Nephron (organoid): Measurements from ENCODE around the gene KLB.
"Not testable (repeated sequence)": the region's sequence is repeated elsewhere in the genome, so short reads cannot be mapped to it uniquely, and the experiment has no call there.

Source experiments
- H3K27ac Mint-ChIP-seq, 3 experiments: 2 replicates each; pipeline ENCODE4 v1.8.0; 2020; ENCODE audit warnings: mixed read lengths in 3 of 3, mild to moderate bottlenecking in 2 of 3, moderate library complexity in 1 of 3
- H3K27me3 Mint-ChIP-seq: 2 replicates; pipeline ENCODE4 v1.8.0; 2021; ENCODE audit warnings: low read depth, mild to moderate bottlenecking, moderate library complexity, mixed read lengths
- H3K36me3 Mint-ChIP-seq: 2 replicates; pipeline ENCODE4 v1.8.0; 2020; ENCODE audit warnings: low read depth, mixed read lengths
- H3K4me1 Mint-ChIP-seq: 2 replicates; pipeline ENCODE4 v1.8.0; 2020; ENCODE audit warnings: mixed read lengths
- H3K4me3 Mint-ChIP-seq, 3 experiments: 2 replicates each; pipeline ENCODE4 v1.8.0; 2020; ENCODE audit warnings: mild to moderate bottlenecking in 3 of 3, mixed read lengths in 3 of 3, moderate library complexity in 2 of 3
- H3K9me3 Mint-ChIP-seq: 2 replicates; pipeline ENCODE4 v1.8.0; 2020; ENCODE audit warnings: mixed read lengths
- CTCF ChIP-seq, 3 experiments: fragments of 200-600 bp; sonication (generic); IDR thresholded peaks; one replicate each; pipeline ENCODE4 v1.5.0; 2021; ENCODE audit warnings: antibody characterized with exemption in 3 of 3; ENCODE audit not compliant: unreplicated experiment in 3 of 3

KLB gene

GRCh38 chr4:39365830-39366771 is 40.6 kb upstream of the KLB start, which contains the start of gene RFC1:
RFC1 (minus strand) TSS chr4:39366362; CDS start chr4:39366241, 121 bp downstream.
- Mint-ChIP-seq H3K4me3 (peak within 1 kb of the TSS; percentile 97 to 99 (median 98)), H3K27me3 (no peaks in the 10 kb centered on the region), H3K36me3 (peaks cover 7% of the 10 kb centered on the region), H3K27ac (peak within 1 kb of the TSS; percentile 94 to 97 (median 96)), H3K4me1 (peaks cover 29% of the 10 kb centered on the region), H3K9me3 (peaks cover 9% of the 10 kb centered on the region)
- no peak for TF ChIP-seq CTCF (IDR thresholded peaks at IDR 0.05; ENCODE audit: unreplicated experiment in 3 of 3)

GRCh38 chr4:39367166-39367565 is 39.6 kb upstream of the KLB start:
- H3K9me3 Mint-ChIP-seq, result peaks cover 15% of the 10 kb centered on the region
- H3K27me3 Mint-ChIP-seq, result no peaks in the 10 kb centered on the region
- H3K27ac Mint-ChIP-seq, result peak overlapping the region in 2 of 3 experiments; percentile 96 to 97
- peaks cover 3% of the 10 kb centered on the region for H3K36me3 Mint-ChIP-seq
- H3K4me3 Mint-ChIP-seq, result peak overlapping the region; percentile 97 to 99 (median 98)
- H3K4me1 Mint-ChIP-seq, result peaks cover 26% of the 10 kb centered on the region
- TF ChIP-seq CTCF (IDR thresholded peaks at IDR 0.05; ENCODE audit: unreplicated experiment in 3 of 3), result no peak

- H3K9me3 Mint-ChIP-seq, result peaks cover 20% of the 10 kb centered on the region
- peaks cover 14% of the 10 kb centered on the region for H3K4me1 Mint-ChIP-seq
- H3K27ac Mint-ChIP-seq, result no peak overlapping the region
- no peak for TF ChIP-seq CTCF (IDR thresholded peaks at IDR 0.05; ENCODE audit: unreplicated experiment in 3 of 3)
- peaks cover 3% of the 10 kb centered on the region for H3K36me3 Mint-ChIP-seq
- peak overlapping the region in 1 of 3 experiments; percentile 34 for H3K4me3 Mint-ChIP-seq
- no peaks in the 10 kb centered on the region for H3K27me3 Mint-ChIP-seq
Measured at GRCh38 chr4:39369301-39369700, 37.4 kb upstream of the KLB start.

- H3K9me3 Mint-ChIP-seq, result peaks cover 20% of the 10 kb centered on the region
- H3K36me3 Mint-ChIP-seq, result not testable (repeated sequence)
Measured at GRCh38 chr4:39371209-39371608, 35.5 kb upstream of the KLB start.

GRCh38 chr4:39375478-39375877 is 31.3 kb upstream of the KLB start:
- Mint-ChIP-seq H3K36me3 (peaks cover 3% of the 10 kb centered on the region), H3K27ac (no peak overlapping the region), H3K4me1 (no peaks in the 10 kb centered on the region), H3K27me3 (no peaks in the 10 kb centered on the region), H3K9me3 (peaks cover 24% of the 10 kb centered on the region), H3K4me3 (no peak overlapping the region)
- no peak for TF ChIP-seq CTCF (IDR thresholded peaks at IDR 0.05; ENCODE audit: unreplicated experiment in 3 of 3)

More at GRCh38 chr4:39371209-39371608, 35.5 kb upstream of the KLB start:
- H3K27ac Mint-ChIP-seq, H3K27me3 Mint-ChIP-seq, H3K4me1 Mint-ChIP-seq, H3K4me3 Mint-ChIP-seq: not testable (repeated sequence)

GRCh38 chr4:39383690-39384089 is 23.0 kb upstream of the KLB start:
- H3K4me3 Mint-ChIP-seq, result no peak overlapping the region
- H3K4me1 Mint-ChIP-seq, result no peaks in the 10 kb centered on the region
- no peak overlapping the region for H3K27ac Mint-ChIP-seq
- peaks cover 11% of the 10 kb centered on the region for H3K27me3 Mint-ChIP-seq
- no peak for TF ChIP-seq CTCF (IDR thresholded peaks at IDR 0.05; ENCODE audit: unreplicated experiment in 3 of 3)
- peaks cover 11% of the 10 kb centered on the region for H3K9me3 Mint-ChIP-seq
- no peaks in the 10 kb centered on the region for H3K36me3 Mint-ChIP-seq
